A549 (cell line): ENCODE results near the gene PRRX1. TPM values are rescaled to one million over a fixed set of nuclear protein-coding genes. Genes with fewer than 3 reads are reported as not detected.

Experiments used
- ATAC-seq, 2 experiments: fragments of 200-7000 bp in 1 of 2; fragments of >200 bp in 1 of 2; cut with Nextera tagmentation in 1 of 2; cut with Tn5 transposase in 1 of 2; 3 replicates each; pipeline versions ENCODE4 v1.8.0 to v1.9.1; 2018 to 2020; ENCODE audit warnings: mild to moderate bottlenecking in 1 of 2, moderate library complexity in 1 of 2
- CTCF ChIA-PET: fragments of 300-600 bp; sonication (Branson Sonifier 250); formaldehyde crosslinking; extraction: SDS; loops from one replicate; lab custom pipeline; 2021; ENCODE audit warnings: antibody characterized with exemption, inconsistent platforms; lab: Yijun Ruan, JAX
- POLR2A ChIA-PET: fragments of 350-600 bp; formaldehyde crosslinking; extraction: SDS; loops from one replicate; lab custom pipeline; 2021; ENCODE audit warnings: antibody characterized with exemption, inconsistent platforms; lab: Yijun Ruan, JAX
- DNase-seq, 2 experiments: peaks; one replicate each; pipeline versions ENCODE4 v3.0.0 to v3.0.0-alpha.2; 2011 to 2016; ENCODE audit warnings: low read depth in 1 of 2, low spot score in 1 of 2
- FAIRE-seq: peaks from 2 replicates; lab custom pipeline; 2011; peaks lifted over from hg19 to GRCh38; lab: Jason Lieb, UNC
- H3K27ac ChIP-seq, 2 experiments: fragments of >200 bp; sonication (Bioruptor Twin); formaldehyde crosslinking; 3 replicates each; pipeline ENCODE4 v1.5.1; 2016 to 2017
- H3K4me1 ChIP-seq: fragments of >200 bp; sonication (Bioruptor Twin); formaldehyde crosslinking; 3 replicates; pipeline ENCODE4 v1.6.1; 2016
- H3K4me2 ChIP-seq: fragments of >200 bp; sonication (Bioruptor Twin); formaldehyde crosslinking; 3 replicates; pipeline ENCODE4 v1.6.1; 2016
- H3K4me3 ChIP-seq: fragments of >200 bp; sonication (Bioruptor Twin); formaldehyde crosslinking; 3 replicates; pipeline ENCODE4 v1.5.1; 2016
- H3K9me3 ChIP-seq: fragments of >200 bp; sonication (Bioruptor Twin); formaldehyde crosslinking; 3 replicates; pipeline ENCODE4 v1.6.1; 2016
- CHD2 ChIP-seq: fragments of 150-350 bp; IDR thresholded peaks from 2 replicates; pipeline ENCODE4 v1.6.1; 2014; ENCODE audit warnings: low read length; ENCODE audit not compliant: partially characterized antibody
- E2F6 ChIP-seq: IDR thresholded peaks from 2 replicates; pipeline ENCODE4 v1.6.1; 2012; ENCODE audit warnings: low read depth, borderline replicate concordance
- EP300 ChIP-seq, 2 experiments: fragments of >200 bp; sonication (Bioruptor Twin); formaldehyde crosslinking; IDR thresholded peaks; 2 replicates in 1 of 2; 3 replicates in 1 of 2; pipeline ENCODE4 v1.6.1; 2016 to 2017
- ESRRA ChIP-seq: fragments of 150-350 bp; IDR thresholded peaks from 2 replicates; pipeline ENCODE4 v1.6.1; 2014; ENCODE audit warnings: mild to moderate bottlenecking, low read length, borderline replicate concordance
- HEYL ChIP-seq: fragments of 250-450 bp; sonication (Bioruptor Pico); IDR thresholded peaks from 2 replicates; pipeline ENCODE4 v1.8.0; 2021; ENCODE audit warnings: mild to moderate bottlenecking, moderate library complexity
- HOXA7 ChIP-seq: fragments of 250-450 bp; sonication (Bioruptor Pico); IDR thresholded peaks from 2 replicates; pipeline ENCODE4 v1.5.0; 2020; ENCODE audit warnings: mild to moderate bottlenecking, moderate library complexity
- HOXB13 ChIP-seq: fragments of 250-450 bp; sonication (Bioruptor Pico); IDR thresholded peaks from 2 replicates; pipeline ENCODE4 v1.5.0; 2020; ENCODE audit warnings: low read depth, mild to moderate bottlenecking, moderate library complexity
- JUNB ChIP-seq: fragments of >200 bp; sonication (Bioruptor Twin); formaldehyde crosslinking; IDR thresholded peaks from 2 replicates; pipeline ENCODE4 v1.6.1; 2016
- KDM1A ChIP-seq: fragments of 200-600 bp; sonication (generic); IDR thresholded peaks from 2 replicates; pipeline ENCODE4 v1.6.1; 2016; ENCODE audit warnings: low read depth, mild to moderate bottlenecking
- KDM5A ChIP-seq: fragments of 200-600 bp; sonication (generic); IDR thresholded peaks from 2 replicates; pipeline ENCODE4 v1.6.1; 2016; ENCODE audit warnings: antibody characterized with exemption, mild to moderate bottlenecking
- MAFK ChIP-seq: fragments of 450-650 bp; IDR thresholded peaks from 2 replicates; pipeline ENCODE4 v1.6.1; 2014; ENCODE audit not compliant: partially characterized antibody
- NFE2L2 ChIP-seq: fragments of 150-350 bp; conservative IDR thresholded peaks from 2 replicates; pipeline ENCODE4 v1.6.1; 2014; ENCODE audit warnings: low read length
- NPAS2 ChIP-seq: fragments of 250-450 bp; sonication (Bioruptor Pico); IDR thresholded peaks from 2 replicates; pipeline ENCODE4 v1.8.0; 2022; ENCODE audit warnings: mild to moderate bottlenecking, moderate library complexity, borderline replicate concordance
- PHF8 ChIP-seq: fragments of 200-600 bp; sonication (generic); IDR thresholded peaks from 2 replicates; pipeline ENCODE4 v1.6.1; 2016; ENCODE audit warnings: low read depth, mild to moderate bottlenecking, antibody characterized with exemption, moderate library complexity, borderline replicate concordance
- POLR2A ChIP-seq: IDR thresholded peaks from 2 replicates; pipeline ENCODE4 v1.6.1; 2012; ENCODE audit warnings: mild to moderate bottlenecking, low read length
- POLR2AphosphoS2 ChIP-seq: conservative IDR thresholded peaks from 2 replicates; pipeline ENCODE4 v1.6.1; 2012; ENCODE audit warnings: low read length, improper control_type of control experiment, inconsistent platforms
- RCOR1 ChIP-seq: fragments of 150-350 bp; IDR thresholded peaks from 2 replicates; pipeline ENCODE4 v1.6.1; 2014; ENCODE audit warnings: antibody characterized with exemption, low read length, low read depth
- RNF2 ChIP-seq: fragments of 200-600 bp; sonication (generic); IDR thresholded peaks from 2 replicates; pipeline ENCODE4 v1.6.1; 2016; ENCODE audit warnings: low read depth, mild to moderate bottlenecking, antibody characterized with exemption, moderate library complexity, borderline replicate concordance
- TFCP2L1 ChIP-seq: fragments of 250-450 bp; sonication (Bioruptor Pico); IDR thresholded peaks from 2 replicates; pipeline ENCODE4 v1.5.0; 2021; ENCODE audit warnings: mild to moderate bottlenecking
- TP53 ChIP-seq: fragments of 250-450 bp; sonication (Bioruptor Pico); IDR thresholded peaks from 2 replicates; pipeline ENCODE4 v1.5.0; 2021; ENCODE audit warnings: mild to moderate bottlenecking, moderate library complexity
- ZC3H11A ChIP-seq: fragments of 450-650 bp; IDR thresholded peaks from 2 replicates; pipeline ENCODE4 v1.6.1; 2014; ENCODE audit warnings: antibody characterized with exemption, mild to moderate bottlenecking
- ZFP36 ChIP-seq: fragments of 450-650 bp; IDR thresholded peaks from 2 replicates; pipeline ENCODE4 v1.6.1; 2014; ENCODE audit warnings: borderline replicate concordance; ENCODE audit not compliant: partially characterized antibody
- ZSCAN20 ChIP-seq: fragments of 250-450 bp; sonication (Bioruptor Pico); IDR thresholded peaks from 2 replicates; pipeline ENCODE4 v1.8.0; 2022; ENCODE audit warnings: mild to moderate bottlenecking, moderate library complexity
- WGBS: methylation state at CpG from one replicate; pipeline ENCODE4 v1.1.6; 2017; ENCODE audit errors: missing lambda C conversion rate; 5-methylcytosine and 5-hydroxymethylcytosine counted together
- polyA plus RNA-seq, 4 experiments: library from polyadenylated mRNA; depleted of rRNA in 3 of 4; stranded (reverse); fragments of >200 nt; fragmentation: RNase III in 1 of 4; extraction: RNeasy Plus Mini Kit Qiagen cat#74134 plus additional on column Dnase treatment in 1 of 4; gene quantifications; 2 replicates in 3 of 4; 3 replicates in 1 of 4; pipeline ENCODE4 v1.2.3, GENCODE V29; 2011 to 2017
- TF ChIP-seq, protein P1 (sequence below): fragments of 250-450 bp; sonication (Bioruptor Pico); IDR thresholded peaks from 2 replicates; pipeline ENCODE4 v1.5.0; 2020; ENCODE audit warnings: low read depth, mild to moderate bottlenecking, moderate library complexity
- TF ChIP-seq, protein P2 (sequence below): fragments of >200 bp; sonication (Bioruptor Twin); formaldehyde crosslinking; IDR thresholded peaks from 3 replicates; pipeline ENCODE4 v1.6.1; 2016
- TF ChIP-seq, protein P3 (sequence below): fragments of 450-650 bp; IDR thresholded peaks from 2 replicates; pipeline ENCODE4 v1.6.1; 2014; ENCODE audit warnings: antibody characterized with exemption
- TF ChIP-seq, protein P4 (sequence below): fragments of >200 bp; sonication (Bioruptor Twin); formaldehyde crosslinking; IDR thresholded peaks from 3 replicates; pipeline ENCODE4 v1.5.1; 2016

The PRRX1 gene
- polyA plus RNA-seq, 2 of the 4 experiments (the other 2 are of a cell fraction), result 0.14 TPM; not detected in 1

- ATAC-seq (no peak), FAIRE-seq (no peak), DNase-seq (no peak)
- Histone ChIP-seq H3K27ac (no peak overlapping the region), H3K4me2 (no peak overlapping the region), H3K4me3 (no peak overlapping the region), H3K4me1 (no peaks in the 10 kb centered on the region), H3K9me3 (no peaks in the 10 kb centered on the region)
- ChIA-PET CTCF (no interaction called here), POLR2A (no interaction called here)
- no peak for TF ChIP-seq RCOR1
- TF ChIP-seq, protein P1, sequence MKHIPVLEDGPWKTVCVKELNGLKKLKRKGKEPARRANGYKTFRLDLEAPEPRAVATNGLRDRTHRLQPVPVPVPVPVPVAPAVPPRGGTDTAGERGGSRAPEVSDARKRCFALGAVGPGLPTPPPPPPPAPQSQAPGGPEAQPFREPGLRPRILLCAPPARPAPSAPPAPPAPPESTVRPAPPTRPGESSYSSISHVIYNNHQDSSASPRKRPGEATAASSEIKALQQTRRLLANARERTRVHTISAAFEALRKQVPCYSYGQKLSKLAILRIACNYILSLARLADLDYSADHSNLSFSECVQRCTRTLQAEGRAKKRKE (CRISPR knock-in tag), result no peak
- no peak for TF ChIP-seq CHD2
- TF ChIP-seq, protein P2, sequence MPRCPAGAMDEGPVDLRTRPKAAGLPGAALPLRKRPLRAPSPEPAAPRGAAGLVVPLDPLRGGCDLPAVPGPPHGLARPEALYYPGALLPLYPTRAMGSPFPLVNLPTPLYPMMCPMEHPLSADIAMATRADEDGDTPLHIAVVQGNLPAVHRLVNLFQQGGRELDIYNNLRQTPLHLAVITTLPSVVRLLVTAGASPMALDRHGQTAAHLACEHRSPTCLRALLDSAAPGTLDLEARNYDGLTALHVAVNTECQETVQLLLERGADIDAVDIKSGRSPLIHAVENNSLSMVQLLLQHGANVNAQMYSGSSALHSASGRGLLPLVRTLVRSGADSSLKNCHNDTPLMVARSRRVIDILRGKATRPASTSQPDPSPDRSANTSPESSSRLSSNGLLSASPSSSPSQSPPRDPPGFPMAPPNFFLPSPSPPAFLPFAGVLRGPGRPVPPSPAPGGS, result no peak
- no peak for TF ChIP-seq EP300 (IDR thresholded peaks at IDR 0.05)
- no peak for TF ChIP-seq POLR2AphosphoS2
- TF ChIP-seq E2F6, result no peak
- TF ChIP-seq MAFK, result no peak
- no peak for TF ChIP-seq HEYL (CRISPR knock-in tag)
- TF ChIP-seq PHF8, result no peak
- no peak for TF ChIP-seq KDM1A
- no peak for TF ChIP-seq NPAS2
- no peak for TF ChIP-seq POLR2A
- TF ChIP-seq, protein P3, sequence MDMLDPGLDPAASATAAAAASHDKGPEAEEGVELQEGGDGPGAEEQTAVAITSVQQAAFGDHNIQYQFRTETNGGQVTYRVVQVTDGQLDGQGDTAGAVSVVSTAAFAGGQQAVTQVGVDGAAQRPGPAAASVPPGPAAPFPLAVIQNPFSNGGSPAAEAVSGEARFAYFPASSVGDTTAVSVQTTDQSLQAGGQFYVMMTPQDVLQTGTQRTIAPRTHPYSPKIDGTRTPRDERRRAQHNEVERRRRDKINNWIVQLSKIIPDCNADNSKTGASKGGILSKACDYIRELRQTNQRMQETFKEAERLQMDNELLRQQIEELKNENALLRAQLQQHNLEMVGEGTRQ, result no peak
- TF ChIP-seq HOXA7, result no peak
- TF ChIP-seq NFE2L2, result no peak
- TF ChIP-seq HOXB13 (CRISPR knock-in tag), result no peak
- TF ChIP-seq ESRRA, result no peak
- no peak for TF ChIP-seq ZFP36
- 17% methylated on average over 2 of the region's 2 CpGs for WGBS
Measured at GRCh38 chr1:170732252-170732588, 68.3 kb downstream of the PRRX1 start.

DNA sequence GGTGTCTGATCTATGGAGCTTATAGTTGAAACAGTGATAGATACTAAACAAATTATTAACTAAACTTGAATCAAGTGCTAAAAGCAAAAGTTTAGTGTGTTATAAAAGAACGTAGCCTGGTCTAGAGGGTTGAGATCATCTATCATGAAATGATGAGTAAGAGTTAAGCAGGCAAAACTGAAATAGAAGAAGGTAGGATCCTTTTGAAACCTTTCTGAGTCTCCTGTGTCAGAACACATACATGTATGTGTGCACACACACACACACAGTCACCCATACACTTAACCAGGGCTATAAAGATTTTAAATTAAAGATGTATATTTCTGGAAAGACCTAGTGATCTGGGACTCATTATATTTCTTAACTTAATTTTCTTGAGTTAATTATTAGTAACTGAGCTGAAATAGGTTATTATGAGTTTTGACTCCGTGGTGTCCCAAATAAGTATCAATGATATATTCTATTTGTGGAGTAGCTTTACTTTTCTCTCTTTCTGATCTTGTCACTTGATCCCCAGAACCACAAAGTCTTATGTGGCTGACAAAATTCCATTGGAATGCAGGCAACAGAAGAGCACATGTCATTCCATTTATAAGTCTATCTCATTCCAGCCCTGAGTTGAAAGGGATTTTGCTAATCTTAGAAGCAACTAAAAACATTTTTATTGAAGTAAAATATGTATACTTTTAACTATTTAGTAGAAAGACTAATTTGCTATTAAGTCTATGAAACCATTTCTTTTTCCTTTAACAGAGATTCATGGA, 70.7 kb downstream of the PRRX1 start:
- no peak overlapping the region for H3K4me2 ChIP-seq
- no peaks in the 10 kb centered on the region for H3K4me1 ChIP-seq
- ATAC-seq (no peak), DNase-seq (no peak), FAIRE-seq (no peak)
- H3K27ac ChIP-seq, result no peak overlapping the region
- H3K9me3 ChIP-seq, result no peaks in the 10 kb centered on the region
- 1% methylated on average over 2 of the region's 2 CpGs for WGBS
- TF ChIP-seq KDM5A, result no peak
- no peak for TF ChIP-seq ZC3H11A
- no peak for TF ChIP-seq JUNB
- no peak for TF ChIP-seq ZFP36
- TF ChIP-seq, protein P3, result no peak
- TF ChIP-seq RNF2, result no peak
- TF ChIP-seq ZSCAN20 (CRISPR knock-in tag), result no peak
- no peak for TF ChIP-seq TP53 (CRISPR knock-in tag)
- TF ChIP-seq, protein P4, sequence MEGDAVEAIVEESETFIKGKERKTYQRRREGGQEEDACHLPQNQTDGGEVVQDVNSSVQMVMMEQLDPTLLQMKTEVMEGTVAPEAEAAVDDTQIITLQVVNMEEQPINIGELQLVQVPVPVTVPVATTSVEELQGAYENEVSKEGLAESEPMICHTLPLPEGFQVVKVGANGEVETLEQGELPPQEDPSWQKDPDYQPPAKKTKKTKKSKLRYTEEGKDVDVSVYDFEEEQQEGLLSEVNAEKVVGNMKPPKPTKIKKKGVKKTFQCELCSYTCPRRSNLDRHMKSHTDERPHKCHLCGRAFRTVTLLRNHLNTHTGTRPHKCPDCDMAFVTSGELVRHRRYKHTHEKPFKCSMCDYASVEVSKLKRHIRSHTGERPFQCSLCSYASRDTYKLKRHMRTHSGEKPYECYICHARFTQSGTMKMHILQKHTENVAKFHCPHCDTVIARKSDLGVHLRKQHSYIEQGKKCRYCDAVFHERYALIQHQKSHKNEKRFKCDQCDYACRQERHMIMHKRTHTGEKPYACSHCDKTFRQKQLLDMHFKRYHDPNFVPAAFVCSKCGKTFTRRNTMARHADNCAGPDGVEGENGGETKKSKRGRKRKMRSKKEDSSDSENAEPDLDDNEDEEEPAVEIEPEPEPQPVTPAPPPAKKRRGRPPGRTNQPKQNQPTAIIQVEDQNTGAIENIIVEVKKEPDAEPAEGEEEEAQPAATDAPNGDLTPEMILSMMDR, result no peak
- no peak for TF ChIP-seq TFCP2L1 (CRISPR knock-in tag)
- TF ChIP-seq, protein P1 (CRISPR knock-in tag), result no peak
- POLR2A ChIA-PET, result no interaction called here
- CTCF ChIA-PET, result no interaction called here
- no peak overlapping the region for H3K4me3 ChIP-seq
